ENCODE data around the gene NAP1L4.

Gene NAP1L4

GRCh38 chr11:3010004-3010403 is 17.9 kb upstream of the NAP1L4 start:
- DNase-seq = no peak

- no peak for DNase-seq
Measured at GRCh38 chr11:3009481-3009880, 17.4 kb upstream of the NAP1L4 start.

GRCh38 chr11:3008746-3009336 is 16.7 kb upstream of the NAP1L4 start:
- no peak for DNase-seq

- no peak for DNase-seq
Measured at GRCh38 chr11:3007404-3008010, 15.4 kb upstream of the NAP1L4 start.

- no peak for DNase-seq
Measured at GRCh38 chr11:3006505-3007260, 14.6 kb upstream of the NAP1L4 start.

- no peak for DNase-seq
Measured at GRCh38 chr11:3004481-3004880, 12.4 kb upstream of the NAP1L4 start.

GRCh38 chr11:3003396-3004231 is 11.5 kb upstream of the NAP1L4 start:
- no peak for DNase-seq

GRCh38 chr11:3002871-3003270 is 10.7 kb upstream of the NAP1L4 start:
- no peak for DNase-seq

GRCh38 chr11:3002351-3002861 is 10.3 kb upstream of the NAP1L4 start:
- no peak for DNase-seq

GRCh38 chr11:3001496-3001895 is 9.4 kb upstream of the NAP1L4 start:
- DNase-seq = no peak

- DNase-seq = peak; percentile 31
Measured at GRCh38 chr11:3000032-3000961, 8.2 kb upstream of the NAP1L4 start.

- no peak for DNase-seq
Measured at GRCh38 chr11:2999464-2999998, 7.4 kb upstream of the NAP1L4 start.

- no peak for DNase-seq
Measured at GRCh38 chr11:2998073-2998850, 6.1 kb upstream of the NAP1L4 start.

- no peak for DNase-seq
Measured at GRCh38 chr11:2997406-2997805, 5.3 kb upstream of the NAP1L4 start.

GRCh38 chr11:2996976-2997375 is 4.8 kb upstream of the NAP1L4 start:
- no peak for DNase-seq

- DNase-seq = no peak
Measured at GRCh38 chr11:2995893-2996554, 3.9 kb upstream of the NAP1L4 start.

GRCh38 chr11:2995031-2995561 is 3.0 kb upstream of the NAP1L4 start:
- no peak for DNase-seq

- DNase-seq = no peak
Measured at GRCh38 chr11:2994336-2994730, 2.2 kb upstream of the NAP1L4 start.

- DNase-seq = no peak
Measured at GRCh38 chr11:2992997-2993325, 832 bp upstream of the NAP1L4 start.

Measured in kidney glomerular epithelial cell (primary cell).